Right cardiac atrium (tissue), 5 donors: ENCODE data around the gene PPP1R14C. TPM values are rescaled to one million over a fixed set of nuclear protein-coding genes. Genes with fewer than 3 reads are reported as not detected.

Source experiments
- ATAC-seq, 2 donors: fragments of 200-7000 bp; cut with Tn5 transposase; one replicate each; pipeline versions ENCODE4 v1.8.0 to v1.9.1; 2020; ENCODE audit warnings: moderate library complexity in 2 of 2, mild to moderate bottlenecking in 1 of 2
- DNase-seq, 3 donors: peaks; one replicate each; pipeline ENCODE4 v3.0.0-alpha.2; 2020
- H3K27ac ChIP-seq: one replicate; pipeline ENCODE4 v1.5.1; 2013; ENCODE audit warnings: mild to moderate bottlenecking, low read length, control low read depth, moderate library complexity
- H3K27me3 ChIP-seq: one replicate; pipeline ENCODE4 v1.6.1; 2013; ENCODE audit not compliant: control insufficient read depth, insufficient read depth
- H3K4me1 ChIP-seq: one replicate; pipeline ENCODE4 v1.6.1; 2013; ENCODE audit warnings: low read length; ENCODE audit not compliant: control insufficient read depth, insufficient read depth
- H3K4me3 ChIP-seq: one replicate; pipeline ENCODE4 v1.5.1; 2013; ENCODE audit warnings: low read length, control low read depth
- H3K9me3 ChIP-seq: one replicate; pipeline ENCODE4 v1.6.1; 2013; ENCODE audit warnings: low read length; ENCODE audit not compliant: control insufficient read depth
- WGBS: extraction: QIAGEN DNeasy Blood & Tissue Kit; methylation state at CpG from one replicate; pipeline ENCODE4 v1.1.7; 2013; 5-methylcytosine and 5-hydroxymethylcytosine counted together
- intact Hi-C, 4 donors: fragments of 100-400 bp; cut with DNase I; formaldehyde crosslinking; loops; one replicate each; pipeline versions ENCODE4 v1.11.0 to v1.14.0; 2022 to 2023
- polyA plus RNA-seq: library from polyadenylated mRNA; stranded (reverse); fragments of 200-250 nt; gene quantifications from one replicate; pipeline ENCODE4 v1.2.3, GENCODE V29; 2013
- total RNA-seq, 4 donors: library from RNA; stranded (reverse); fragmentation: NEBNext Ultra II Directional; extraction: Animal tissue kit (Norgen Biotek cat#: 25700); gene quantifications; one replicate each; pipeline ENCODE4 v1.2.1, GENCODE V29; 2021
- donor health status: healthy with polysubstance abuse.
- donor health status: DM: no; HTN: yes; CAD: no.
- donor health status: DM: no; HTN: no; CAD: no.
- donor health status: DM: no; HTN: yes; CAD: no; lungs with severe emphysema.
- donor health status: DM: yes; HTN: yes; CAD: no.

PPP1R14C gene
- total and polyA plus RNA-seq, 5 donors, result 90.7 to 170 (median 102) TPM

- H3K27me3 ChIP-seq, result no peaks in the 10 kb centered on the region
- no peak overlapping the region for H3K27ac ChIP-seq
- peaks cover 10% of the 10 kb centered on the region for H3K4me1 ChIP-seq
- WGBS, result 95% methylated on average over 6 of the region's 6 CpGs
- no peak for ATAC-seq
- H3K4me3 ChIP-seq, result no peak overlapping the region
- no peaks in the 10 kb centered on the region for H3K9me3 ChIP-seq
- intact Hi-C loops, result no loop called here
- DNase-seq, result no peak
These were observed 108.8 kb downstream of the PPP1R14C start for GRCh38 chr6:150251566-150252186.

- Histone ChIP-seq H3K27ac (peak overlapping the region; percentile 36), H3K4me1 (peaks cover 10% of the 10 kb centered on the region), H3K4me3 (no peak overlapping the region), H3K27me3 (no peaks in the 10 kb centered on the region), H3K9me3 (no peaks in the 10 kb centered on the region)
- ATAC-seq (peak; percentile 22 to 56), DNase-seq (no peak)
- WGBS, result 77% methylated on average over 6 of the region's 6 CpGs
- intact Hi-C loops, result no loop called here
These were observed 110.0 kb downstream of the PPP1R14C start for GRCh38 chr6:150252714-150253444.

GRCh38 chr6:150253489-150253888 is 110.6 kb downstream of the PPP1R14C start:
- intact Hi-C loops, result no loop called here
- Histone ChIP-seq H3K27ac (no peak overlapping the region), H3K4me1 (peaks cover 10% of the 10 kb centered on the region), H3K9me3 (no peaks in the 10 kb centered on the region), H3K27me3 (no peaks in the 10 kb centered on the region), H3K4me3 (no peak overlapping the region)
- DNase-seq (no peak), ATAC-seq (no peak)
- WGBS, result 68% methylated on average over 3 of the region's 3 CpGs

- 53% methylated on average over 4 of the region's 4 CpGs for WGBS
- Histone ChIP-seq H3K27me3 (no peaks in the 10 kb centered on the region), H3K4me1 (peaks cover 10% of the 10 kb centered on the region), H3K4me3 (no peak overlapping the region), H3K27ac (no peak overlapping the region), H3K9me3 (no peaks in the 10 kb centered on the region)
- ATAC-seq, result no peak
- intact Hi-C loops, result no loop called here
- no peak for DNase-seq
These were observed 111.9 kb downstream of the PPP1R14C start for GRCh38 chr6:150254770-150255169.

- 89% methylated on average over 9 of the region's 9 CpGs for WGBS
- ATAC-seq (no peak), DNase-seq (no peak)
- no peaks in the 10 kb centered on the region for H3K9me3 ChIP-seq
- H3K27ac ChIP-seq, result no peak overlapping the region
- no peak overlapping the region for H3K4me3 ChIP-seq
- no peaks in the 10 kb centered on the region for H3K27me3 ChIP-seq
- peaks cover 7% of the 10 kb centered on the region for H3K4me1 ChIP-seq
- intact Hi-C loops, result no loop called here
These were observed 113.0 kb downstream of the PPP1R14C start for GRCh38 chr6:150255840-150256239.

GRCh38 chr6:150256618-150257272 is 113.9 kb downstream of the PPP1R14C start:
- H3K27ac ChIP-seq, result no peak overlapping the region
- H3K4me1 ChIP-seq, result peaks cover 2% of the 10 kb centered on the region
- H3K27me3 ChIP-seq, result no peaks in the 10 kb centered on the region
- no peak overlapping the region for H3K4me3 ChIP-seq
- 83% methylated on average over 8 of the region's 8 CpGs for WGBS
- no peak for ATAC-seq
- no peak for DNase-seq
- intact Hi-C loops, result no loop called here
- H3K9me3 ChIP-seq, result no peaks in the 10 kb centered on the region

GRCh38 chr6:150258381-150258780 is 115.5 kb downstream of the PPP1R14C start:
- 98% methylated on average over 5 of the region's 5 CpGs for WGBS
- no peak for ATAC-seq
- no peak overlapping the region for H3K27ac ChIP-seq
- intact Hi-C loops, result no loop called here
- no peaks in the 10 kb centered on the region for H3K9me3 ChIP-seq
- DNase-seq, result no peak
- H3K4me1 ChIP-seq, result peaks cover 2% of the 10 kb centered on the region
- no peak overlapping the region for H3K4me3 ChIP-seq
- no peaks in the 10 kb centered on the region for H3K27me3 ChIP-seq

- intact Hi-C loops, result no loop called here
- WGBS, result 89% methylated on average over 2 of the region's 2 CpGs
These were observed 118.1 kb downstream of the PPP1R14C start for GRCh38 chr6:150260931-150261330.

GRCh38 chr6:150261997-150262697 is 119.3 kb downstream of the PPP1R14C start:
- WGBS, result 82% methylated on average over 16 of the region's 16 CpGs
- intact Hi-C loops, result no loop called here
- Histone ChIP-seq H3K27ac (no peak overlapping the region), H3K9me3 (no peaks in the 10 kb centered on the region), H3K4me1 (no peaks in the 10 kb centered on the region), H3K27me3 (no peaks in the 10 kb centered on the region), H3K4me3 (no peak overlapping the region)
- DNase-seq (no peak), ATAC-seq (no peak)

More at GRCh38 chr6:150260931-150261330, 118.1 kb downstream of the PPP1R14C start:
- Histone ChIP-seq H3K27ac (no peak overlapping the region), H3K9me3 (no peaks in the 10 kb centered on the region), H3K4me3 (no peak overlapping the region), H3K27me3 (no peaks in the 10 kb centered on the region), H3K4me1 (no peaks in the 10 kb centered on the region)
- ATAC-seq (no peak), DNase-seq (no peak)

- no peaks in the 10 kb centered on the region for H3K27me3 ChIP-seq
- H3K4me1 ChIP-seq, result no peaks in the 10 kb centered on the region
- no peak overlapping the region for H3K27ac ChIP-seq
- intact Hi-C loops, result no loop called here
- H3K4me3 ChIP-seq, result no peak overlapping the region
- DNase-seq (peak in 2 of 3 donors; percentile 35 to 57), ATAC-seq (no peak)
- WGBS, result 69% methylated on average over 19 of the region's 19 CpGs
- H3K9me3 ChIP-seq, result no peaks in the 10 kb centered on the region
These were observed 121.0 kb downstream of the PPP1R14C start for GRCh38 chr6:150263765-150264404.
